DMS153 (cell line): ENCODE data around the gene TOM1L2.
"Not testable (repeated sequence)": the region's sequence is repeated elsewhere in the genome, so short reads cannot be mapped to it uniquely, and the experiment has no call there.

Experiments
- DNase-seq: peaks from one replicate; lab custom pipeline; 2025; lab: John Stamatoyannopoulos, UW

The TOM1L2 gene

GRCh38 chr17:17924131-17924856, 47.9 kb downstream of the TOM1L2 start:
- no peak for DNase-seq

- no peak for DNase-seq
These were observed 50.1 kb downstream of the TOM1L2 start for GRCh38 chr17:17922070-17922614.

GRCh38 chr17:17921192-17922069, 50.8 kb downstream of the TOM1L2 start:
- no peak for DNase-seq

- DNase-seq = peak; percentile 14
These were observed 52.8 kb downstream of the TOM1L2 start for GRCh38 chr17:17919169-17920107.

GRCh38 chr17:17917394-17917793, 54.8 kb downstream of the TOM1L2 start:
- no peak for DNase-seq

GRCh38 chr17:17915183-17915582, 57.0 kb downstream of the TOM1L2 start:
- DNase-seq = no peak

- DNase-seq = peak; percentile 78
These were observed 58.4 kb downstream of the TOM1L2 start for GRCh38 chr17:17913695-17914332.

- DNase-seq = not testable (repeated sequence)
These were observed 59.9 kb downstream of the TOM1L2 start for GRCh38 chr17:17912336-17912735.

GRCh38 chr17:17911001-17911613, 61.1 kb downstream of the TOM1L2 start:
- no peak for DNase-seq

- no peak for DNase-seq
These were observed 62.1 kb downstream of the TOM1L2 start for GRCh38 chr17:17910060-17910459.

GRCh38 chr17:17909078-17909477, 63.1 kb downstream of the TOM1L2 start:
- DNase-seq = no peak

- no peak for DNase-seq
These were observed 64.7 kb downstream of the TOM1L2 start for GRCh38 chr17:17907469-17907868.

- DNase-seq = no peak
These were observed 65.6 kb downstream of the TOM1L2 start for GRCh38 chr17:17906418-17907215.

GRCh38 chr17:17905036-17905320, 67.2 kb downstream of the TOM1L2 start:
- DNase-seq = no peak

GRCh38 chr17:17904166-17905035, 67.8 kb downstream of the TOM1L2 start:
- DNase-seq = no peak

- DNase-seq = no peak
These were observed 69.3 kb downstream of the TOM1L2 start for GRCh38 chr17:17902877-17903276.

- no peak for DNase-seq
These were observed 69.8 kb downstream of the TOM1L2 start for GRCh38 chr17:17902376-17902775.

- DNase-seq = peak; percentile 39
These were observed 71.3 kb downstream of the TOM1L2 start for GRCh38 chr17:17900615-17901520.
